WI38 (cell line): Measurements from ENCODE around the gene S100A7A.

Experiments used
- H3K4me3 ChIP-seq: 2 replicates; pipeline ENCODE4 v1.5.1; 2011; ENCODE audit warnings: low read depth, mild to moderate bottlenecking, control low read depth, low read length
- TF ChIP-seq, protein P1 (sequence below): IDR thresholded peaks from 2 replicates; pipeline ENCODE4 v1.5.1; 2012; ENCODE audit warnings: low read depth, mild to moderate bottlenecking, control low read depth, low read length

The S100A7A gene

DNA sequence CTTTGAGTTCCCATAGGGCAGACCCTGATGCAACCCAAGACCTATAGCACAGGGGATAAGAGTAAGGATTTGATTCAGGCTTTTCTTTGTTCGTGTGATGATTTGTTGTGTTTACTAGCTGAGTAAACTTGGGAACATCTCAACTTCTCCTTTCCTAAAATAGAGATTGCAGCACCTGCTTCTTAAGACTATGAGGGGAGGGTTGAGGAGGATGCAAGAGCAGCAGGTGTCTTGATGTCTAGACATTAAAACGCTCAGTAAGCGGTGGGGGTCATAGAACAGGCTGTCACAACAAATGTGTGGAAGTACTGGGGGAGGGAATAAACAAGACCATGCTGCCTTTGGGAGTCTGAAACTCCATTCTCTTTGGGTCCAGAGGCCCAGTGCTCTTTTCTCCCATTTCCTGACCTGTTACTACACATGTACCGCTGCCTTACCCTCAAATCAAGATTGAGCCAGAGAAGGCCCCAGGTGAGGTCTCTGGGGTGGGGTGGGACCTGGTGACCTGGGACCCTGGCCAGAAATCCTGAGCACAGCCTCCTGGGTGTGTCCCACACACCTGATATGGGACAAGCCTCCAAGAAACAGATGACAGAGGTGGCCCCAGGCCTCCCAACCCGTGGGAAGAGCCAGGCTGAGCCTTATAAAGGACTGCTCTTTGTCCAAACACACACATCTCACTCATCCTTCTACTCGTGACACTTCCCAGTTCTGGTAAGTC, at the start of gene S100A7A:
S100A7A (plus strand) TSS at position 671 of the 721 bp plus-strand sequence. CDS start 1,563 bp downstream, outside the sequence.
- no peak within 1 kb of the TSS for H3K4me3 ChIP-seq
- TF ChIP-seq, protein P1, sequence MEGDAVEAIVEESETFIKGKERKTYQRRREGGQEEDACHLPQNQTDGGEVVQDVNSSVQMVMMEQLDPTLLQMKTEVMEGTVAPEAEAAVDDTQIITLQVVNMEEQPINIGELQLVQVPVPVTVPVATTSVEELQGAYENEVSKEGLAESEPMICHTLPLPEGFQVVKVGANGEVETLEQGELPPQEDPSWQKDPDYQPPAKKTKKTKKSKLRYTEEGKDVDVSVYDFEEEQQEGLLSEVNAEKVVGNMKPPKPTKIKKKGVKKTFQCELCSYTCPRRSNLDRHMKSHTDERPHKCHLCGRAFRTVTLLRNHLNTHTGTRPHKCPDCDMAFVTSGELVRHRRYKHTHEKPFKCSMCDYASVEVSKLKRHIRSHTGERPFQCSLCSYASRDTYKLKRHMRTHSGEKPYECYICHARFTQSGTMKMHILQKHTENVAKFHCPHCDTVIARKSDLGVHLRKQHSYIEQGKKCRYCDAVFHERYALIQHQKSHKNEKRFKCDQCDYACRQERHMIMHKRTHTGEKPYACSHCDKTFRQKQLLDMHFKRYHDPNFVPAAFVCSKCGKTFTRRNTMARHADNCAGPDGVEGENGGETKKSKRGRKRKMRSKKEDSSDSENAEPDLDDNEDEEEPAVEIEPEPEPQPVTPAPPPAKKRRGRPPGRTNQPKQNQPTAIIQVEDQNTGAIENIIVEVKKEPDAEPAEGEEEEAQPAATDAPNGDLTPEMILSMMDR: no peak

DNA sequence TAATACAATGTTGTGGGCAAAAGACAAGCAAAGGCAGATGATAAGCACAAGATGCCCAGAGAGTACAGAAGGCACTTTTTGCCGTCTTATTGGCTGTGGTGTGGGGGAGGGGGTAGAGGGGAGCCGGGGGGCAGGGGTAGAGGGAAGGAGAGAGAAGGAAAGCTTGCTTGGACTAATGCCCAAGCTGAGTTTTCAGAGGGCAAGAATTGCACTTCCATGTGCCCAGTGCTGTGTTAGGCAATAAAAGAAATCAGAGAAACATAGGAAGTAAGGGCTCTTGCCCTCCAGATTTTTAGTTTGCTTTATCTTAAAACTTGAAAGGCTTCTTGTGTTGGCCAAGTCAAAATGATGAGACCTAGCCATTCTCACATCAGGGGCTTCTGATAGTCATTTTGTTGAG, 49.2 kb upstream of the S100A7A start:
- TF ChIP-seq, protein P1: no peak

DNA sequence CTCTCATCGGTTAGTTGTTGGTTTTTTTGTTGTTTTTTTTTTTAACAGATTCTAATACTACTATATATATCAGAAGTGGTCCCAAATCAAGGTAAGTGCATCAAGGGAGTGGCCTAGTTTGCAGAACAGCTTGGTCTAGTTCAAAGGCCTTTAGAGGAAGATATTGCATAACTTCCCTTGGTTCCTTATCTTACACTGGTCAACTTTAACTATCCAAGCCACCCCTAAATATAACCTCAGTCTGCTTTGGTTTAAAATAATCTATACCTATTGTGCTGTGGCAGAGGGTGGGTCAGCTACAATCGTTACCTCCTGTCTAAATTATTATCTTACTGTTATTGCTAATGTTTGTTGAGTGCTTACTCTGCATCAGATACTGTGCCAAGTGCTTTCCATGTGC, 47.8 kb upstream of the S100A7A start:
- H3K4me3 ChIP-seq: no peak overlapping the region
- TF ChIP-seq, protein P1: no peak

More for the DNA sequence above, 49.2 kb upstream of the S100A7A start:
- no peak overlapping the region for H3K4me3 ChIP-seq

- TF ChIP-seq, protein P1: no peak
- no peak overlapping the region for H3K4me3 ChIP-seq
Measured at GRCh38 chr1:153370146-153370545, 46.2 kb upstream of the S100A7A start.

GRCh38 chr1:153371231-153371630, 45.1 kb upstream of the S100A7A start:
- no peak overlapping the region for H3K4me3 ChIP-seq
- TF ChIP-seq, protein P1: no peak

DNA sequence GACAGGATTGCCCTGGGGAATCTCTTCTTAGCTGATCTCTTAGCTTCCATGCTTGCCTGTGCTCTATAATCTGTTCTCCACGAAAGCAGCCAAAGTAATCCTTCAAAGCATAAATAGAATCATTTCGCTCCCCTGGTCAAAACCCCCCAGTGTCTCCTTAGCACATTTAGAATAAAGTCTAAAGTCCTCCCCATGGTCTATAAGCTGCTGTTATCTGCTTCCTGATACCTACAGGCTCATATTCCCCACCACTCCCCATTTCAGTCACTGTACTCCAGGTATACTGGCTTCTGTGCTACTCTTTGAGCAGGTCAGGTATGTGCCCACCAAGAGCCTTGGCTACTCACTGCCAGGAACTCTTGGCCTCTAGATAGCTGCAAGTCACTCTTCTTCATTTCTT, 43.7 kb upstream of the S100A7A start:
- TF ChIP-seq, protein P1: no peak
- no peak overlapping the region for H3K4me3 ChIP-seq

- H3K4me3 ChIP-seq: no peak overlapping the region
- TF ChIP-seq, protein P1: no peak
Measured at GRCh38 chr1:153374071-153374470, 42.2 kb upstream of the S100A7A start.
